T-helper 1 cell treated with Interleukin-12 subunit alpha and Interleukin-12 subunit beta and Interleukin-4 antibody, amounts not matched to agents 30 μg/mL and 1 μg/mL, for 36 hours (primary cell): Measurements from ENCODE around the gene HNF4A.

Experiments used
- H3K27ac Mint-ChIP-seq: one replicate; pipeline ENCODE4 v1.8.0; 2021; ENCODE audit warnings: mild to moderate bottlenecking, mixed read lengths
- H3K27me3 Mint-ChIP-seq: one replicate; pipeline ENCODE4 v1.8.0; 2021; ENCODE audit warnings: low read depth, mixed read lengths
- H3K36me3 Mint-ChIP-seq: one replicate; pipeline ENCODE4 v1.8.0; 2021; ENCODE audit warnings: low read depth, mixed read lengths
- H3K4me1 Mint-ChIP-seq: one replicate; pipeline ENCODE4 v1.8.0; 2021; ENCODE audit warnings: low read depth, mixed read lengths
- H3K4me3 Mint-ChIP-seq: one replicate; pipeline ENCODE4 v1.8.0; 2021; ENCODE audit warnings: mild to moderate bottlenecking, moderate library complexity, mixed read lengths
- H3K9me3 Mint-ChIP-seq: one replicate; pipeline ENCODE4 v1.8.0; 2021; ENCODE audit warnings: mixed read lengths

Gene HNF4A

GRCh38 chr20:44358776-44359175, 3.3 kb downstream of the HNF4A start:
- Mint-ChIP-seq H3K27ac (no peak overlapping the region), H3K36me3 (no peaks in the 10 kb centered on the region), H3K9me3 (no peaks in the 10 kb centered on the region), H3K27me3 (peaks cover 10% of the 10 kb centered on the region), H3K4me3 (no peak overlapping the region), H3K4me1 (no peaks in the 10 kb centered on the region)

GRCh38 chr20:44360221-44360620, 4.7 kb downstream of the HNF4A start:
- no peaks in the 10 kb centered on the region for H3K4me1 Mint-ChIP-seq
- H3K4me3 Mint-ChIP-seq = no peak overlapping the region
- H3K9me3 Mint-ChIP-seq = no peaks in the 10 kb centered on the region
- no peak overlapping the region for H3K27ac Mint-ChIP-seq
- H3K27me3 Mint-ChIP-seq = peaks cover 13% of the 10 kb centered on the region
- H3K36me3 Mint-ChIP-seq = no peaks in the 10 kb centered on the region

DNA sequence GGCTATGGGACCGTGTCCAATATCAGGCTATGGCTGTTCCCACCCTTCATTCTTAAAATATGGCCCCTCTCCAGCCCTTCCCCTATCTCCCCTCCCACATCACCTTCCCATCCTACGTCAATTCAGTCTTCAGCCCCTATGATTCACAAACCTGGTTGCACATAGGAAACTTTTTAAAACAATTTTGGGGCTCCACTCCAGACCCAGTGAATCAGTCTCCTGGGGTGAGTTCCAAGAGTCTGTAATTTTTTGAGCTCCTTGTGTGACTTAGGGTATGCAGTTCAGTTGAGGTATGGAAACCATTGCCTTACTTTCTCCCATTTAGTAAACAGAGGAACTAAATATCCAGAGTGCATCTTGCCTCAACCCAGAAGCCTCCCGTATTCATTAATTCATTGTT, 5.5 kb downstream of the HNF4A start:
- Mint-ChIP-seq H3K27ac (no peak overlapping the region), H3K27me3 (peaks cover 13% of the 10 kb centered on the region)

GRCh38 chr20:44362466-44362940, 7.0 kb downstream of the HNF4A start:
- no peaks in the 10 kb centered on the region for H3K9me3 Mint-ChIP-seq
- no peak overlapping the region for H3K27ac Mint-ChIP-seq
- H3K4me3 Mint-ChIP-seq = no peak overlapping the region
- no peaks in the 10 kb centered on the region for H3K4me1 Mint-ChIP-seq
- H3K36me3 Mint-ChIP-seq = no peaks in the 10 kb centered on the region
- peaks cover 13% of the 10 kb centered on the region for H3K27me3 Mint-ChIP-seq

More for the DNA sequence above, 5.5 kb downstream of the HNF4A start:
- no peaks in the 10 kb centered on the region for H3K9me3 Mint-ChIP-seq
- H3K36me3 Mint-ChIP-seq = no peaks in the 10 kb centered on the region
- H3K4me1 Mint-ChIP-seq = no peaks in the 10 kb centered on the region
- H3K4me3 Mint-ChIP-seq = no peak overlapping the region

DNA sequence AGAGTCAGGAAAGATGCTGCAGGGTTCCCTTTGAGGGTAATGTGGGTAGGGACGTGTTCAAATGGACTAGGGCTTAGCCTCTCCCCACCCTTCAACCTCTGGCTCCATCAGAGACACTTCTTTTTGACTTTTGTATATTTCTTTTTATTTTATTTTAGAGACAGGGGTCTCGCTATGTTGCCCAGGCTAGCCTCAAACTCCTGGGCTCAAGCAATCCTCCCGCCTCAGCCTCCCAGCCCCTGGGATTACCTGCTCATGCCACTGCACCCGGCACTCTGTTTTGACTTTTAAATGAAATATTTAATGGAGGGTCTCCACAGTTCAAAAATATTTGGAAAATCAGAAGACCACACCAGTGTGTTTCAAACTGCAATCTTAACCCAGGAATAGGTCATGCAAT, 8.6 kb downstream of the HNF4A start:
- Mint-ChIP-seq H3K9me3 (no peaks in the 10 kb centered on the region), H3K27ac (no peak overlapping the region), H3K27me3 (peaks cover 6% of the 10 kb centered on the region), H3K4me1 (no peaks in the 10 kb centered on the region), H3K4me3 (no peak overlapping the region), H3K36me3 (no peaks in the 10 kb centered on the region)

DNA sequence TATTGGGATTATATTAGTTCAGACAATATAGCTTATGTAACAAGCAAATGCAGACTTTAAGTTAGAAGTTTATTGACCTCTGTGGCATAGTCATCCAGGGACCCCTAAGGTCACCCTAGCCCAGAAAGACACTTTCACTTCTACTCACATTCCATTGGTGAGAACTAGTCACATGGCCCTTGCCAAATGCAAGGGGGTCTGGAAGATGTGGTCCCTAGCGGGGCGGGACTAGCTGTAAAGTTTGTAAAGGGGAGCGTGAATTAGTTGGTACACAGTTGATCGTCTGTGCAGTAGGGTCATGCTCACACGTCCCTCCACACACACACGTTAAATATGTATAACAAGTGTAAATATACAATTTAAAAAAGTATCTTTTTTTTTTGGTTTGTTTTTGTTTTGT, 9.3 kb downstream of the HNF4A start:
- no peak overlapping the region for H3K4me3 Mint-ChIP-seq
- peaks cover 6% of the 10 kb centered on the region for H3K27me3 Mint-ChIP-seq
- H3K27ac Mint-ChIP-seq = no peak overlapping the region
- no peaks in the 10 kb centered on the region for H3K4me1 Mint-ChIP-seq
- no peaks in the 10 kb centered on the region for H3K9me3 Mint-ChIP-seq
- no peaks in the 10 kb centered on the region for H3K36me3 Mint-ChIP-seq

- no peak overlapping the region for H3K4me3 Mint-ChIP-seq
- H3K9me3 Mint-ChIP-seq = no peaks in the 10 kb centered on the region
- H3K27me3 Mint-ChIP-seq = peaks cover 3% of the 10 kb centered on the region
Observed at GRCh38 chr20:44367746-44368145, 12.2 kb downstream of the HNF4A start.

GRCh38 chr20:44370639-44371218, 15.2 kb downstream of the HNF4A start:
- Mint-ChIP-seq H3K27ac (no peak overlapping the region), H3K4me1 (no peaks in the 10 kb centered on the region), H3K27me3 (peaks cover 5% of the 10 kb centered on the region), H3K9me3 (no peaks in the 10 kb centered on the region), H3K36me3 (no peaks in the 10 kb centered on the region), H3K4me3 (no peak overlapping the region)

More at GRCh38 chr20:44367746-44368145, 12.2 kb downstream of the HNF4A start:
- Mint-ChIP-seq H3K4me1 (no peaks in the 10 kb centered on the region), H3K27ac (no peak overlapping the region), H3K36me3 (no peaks in the 10 kb centered on the region)

DNA sequence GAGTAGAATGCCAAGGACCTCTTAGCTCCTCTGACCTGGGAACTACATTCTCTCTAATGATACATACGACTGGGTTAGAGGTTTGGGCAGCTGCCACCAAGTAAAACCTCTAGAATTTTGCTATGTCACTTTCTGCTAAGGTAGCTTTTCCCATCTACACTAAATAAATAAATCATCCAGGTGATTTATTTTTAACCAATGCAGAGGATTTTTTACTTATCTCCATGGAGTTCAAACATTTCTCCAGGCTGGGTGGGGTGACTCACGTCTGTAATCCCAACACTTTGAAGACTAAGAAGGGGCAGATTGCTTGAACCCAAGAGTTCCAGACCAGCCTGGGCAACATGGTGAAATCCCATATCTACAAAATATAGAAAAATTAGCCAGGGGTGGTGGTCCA, 27.1 kb downstream of the HNF4A start:
- H3K27ac Mint-ChIP-seq = no peak overlapping the region
- H3K36me3 Mint-ChIP-seq = no peaks in the 10 kb centered on the region
- no peak overlapping the region for H3K4me3 Mint-ChIP-seq
- peaks cover 4% of the 10 kb centered on the region for H3K27me3 Mint-ChIP-seq
- H3K4me1 Mint-ChIP-seq = no peaks in the 10 kb centered on the region
- H3K9me3 Mint-ChIP-seq = no peaks in the 10 kb centered on the region

- Mint-ChIP-seq H3K4me3 (no peak overlapping the region), H3K27me3 (peaks cover 15% of the 10 kb centered on the region), H3K27ac (no peak overlapping the region), H3K4me1 (peaks cover 2% of the 10 kb centered on the region), H3K9me3 (no peaks in the 10 kb centered on the region), H3K36me3 (no peaks in the 10 kb centered on the region)
Observed at GRCh38 chr20:44384423-44385027, 29.0 kb downstream of the HNF4A start.

- no peaks in the 10 kb centered on the region for H3K9me3 Mint-ChIP-seq
- H3K27ac Mint-ChIP-seq = no peak overlapping the region
- H3K4me1 Mint-ChIP-seq = peaks cover 2% of the 10 kb centered on the region
- H3K36me3 Mint-ChIP-seq = no peaks in the 10 kb centered on the region
- H3K27me3 Mint-ChIP-seq = peaks cover 13% of the 10 kb centered on the region
- no peak overlapping the region for H3K4me3 Mint-ChIP-seq
Observed at GRCh38 chr20:44388466-44389023, 33.0 kb downstream of the HNF4A start.

- Mint-ChIP-seq H3K27me3 (peaks cover 13% of the 10 kb centered on the region), H3K4me1 (peaks cover 2% of the 10 kb centered on the region), H3K36me3 (no peaks in the 10 kb centered on the region), H3K4me3 (no peak overlapping the region), H3K27ac (no peak overlapping the region), H3K9me3 (no peaks in the 10 kb centered on the region)
Observed at GRCh38 chr20:44389871-44390270, 34.4 kb downstream of the HNF4A start.

DNA sequence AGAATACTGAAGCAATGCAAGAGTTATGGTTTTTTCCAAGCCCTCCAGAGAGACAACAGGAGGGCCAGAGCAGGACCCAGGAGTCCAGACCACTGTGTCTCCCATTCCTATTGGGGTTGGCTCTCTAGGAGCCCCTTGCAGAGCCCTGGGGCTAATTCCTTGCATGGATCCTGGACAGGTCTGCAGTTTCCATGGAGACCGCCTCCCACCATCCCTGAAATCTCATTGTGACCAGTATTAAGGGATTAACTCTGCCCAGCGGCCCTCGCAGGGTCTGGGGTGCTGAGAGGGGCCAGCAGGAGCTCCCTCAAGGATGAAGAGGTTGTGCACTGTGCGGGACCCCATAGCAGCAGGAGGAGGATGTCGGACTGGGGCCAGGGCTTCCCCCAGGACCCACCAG, 34.8 kb downstream of the HNF4A start:
- Mint-ChIP-seq H3K4me3 (no peak overlapping the region), H3K36me3 (no peaks in the 10 kb centered on the region), H3K9me3 (no peaks in the 10 kb centered on the region), H3K27me3 (peaks cover 13% of the 10 kb centered on the region), H3K27ac (no peak overlapping the region), H3K4me1 (peaks cover 2% of the 10 kb centered on the region)

DNA sequence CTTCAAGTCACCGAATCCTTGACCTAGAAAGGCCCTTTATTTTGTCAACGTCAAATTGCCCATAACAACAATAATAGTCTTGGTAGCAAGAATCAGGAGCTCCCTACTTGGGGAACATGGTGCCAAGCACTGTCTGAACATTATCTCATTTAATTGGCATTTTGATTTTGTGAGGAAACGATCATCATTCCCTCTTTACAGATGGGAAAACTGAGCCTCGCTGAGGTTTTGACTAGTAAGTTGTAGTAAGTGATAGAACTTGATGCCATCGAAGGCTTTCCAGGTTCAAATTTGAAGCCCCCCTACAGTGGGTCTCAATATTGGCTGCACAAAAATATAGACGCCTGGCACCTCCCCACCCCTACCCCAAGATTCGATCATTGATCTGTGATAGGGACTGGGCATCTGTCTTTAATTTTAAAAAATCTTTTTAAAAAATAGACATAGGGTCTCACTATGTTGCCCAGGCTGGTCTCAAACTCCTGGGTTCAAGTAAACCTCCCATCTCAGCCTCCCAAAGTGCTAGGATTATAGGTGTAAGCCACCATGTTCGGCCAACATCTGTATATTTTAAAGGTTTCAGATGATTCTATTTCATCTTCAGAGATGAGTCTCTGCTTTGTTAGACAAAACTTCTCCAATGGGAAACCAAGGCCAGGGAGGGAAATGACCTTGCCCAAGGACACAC, 36.7 kb downstream of the HNF4A start:
- H3K36me3 Mint-ChIP-seq = no peaks in the 10 kb centered on the region
- H3K27ac Mint-ChIP-seq = no peak overlapping the region
- peaks cover 13% of the 10 kb centered on the region for H3K27me3 Mint-ChIP-seq
- H3K4me1 Mint-ChIP-seq = peaks cover 2% of the 10 kb centered on the region
- H3K9me3 Mint-ChIP-seq = no peaks in the 10 kb centered on the region
- H3K4me3 Mint-ChIP-seq = no peak overlapping the region
